Fibroblast of peridontal ligament (primary cell): ENCODE results near the gene SLC22A23.
A peak's percentile ranks its signal among the peaks of the same experiment; 100 is the strongest.

ENCODE experiments used
- DNase-seq: peaks from one replicate; pipeline ENCODE4 v3.0.0-alpha.2; 2010; ENCODE audit errors: extremely low read depth

Gene SLC22A23, protein sequence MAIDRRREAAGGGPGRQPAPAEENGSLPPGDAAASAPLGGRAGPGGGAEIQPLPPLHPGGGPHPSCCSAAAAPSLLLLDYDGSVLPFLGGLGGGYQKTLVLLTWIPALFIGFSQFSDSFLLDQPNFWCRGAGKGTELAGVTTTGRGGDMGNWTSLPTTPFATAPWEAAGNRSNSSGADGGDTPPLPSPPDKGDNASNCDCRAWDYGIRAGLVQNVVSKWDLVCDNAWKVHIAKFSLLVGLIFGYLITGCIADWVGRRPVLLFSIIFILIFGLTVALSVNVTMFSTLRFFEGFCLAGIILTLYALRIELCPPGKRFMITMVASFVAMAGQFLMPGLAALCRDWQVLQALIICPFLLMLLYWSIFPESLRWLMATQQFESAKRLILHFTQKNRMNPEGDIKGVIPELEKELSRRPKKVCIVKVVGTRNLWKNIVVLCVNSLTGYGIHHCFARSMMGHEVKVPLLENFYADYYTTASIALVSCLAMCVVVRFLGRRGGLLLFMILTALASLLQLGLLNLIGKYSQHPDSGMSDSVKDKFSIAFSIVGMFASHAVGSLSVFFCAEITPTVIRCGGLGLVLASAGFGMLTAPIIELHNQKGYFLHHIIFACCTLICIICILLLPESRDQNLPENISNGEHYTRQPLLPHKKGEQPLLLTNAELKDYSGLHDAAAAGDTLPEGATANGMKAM

DNA sequence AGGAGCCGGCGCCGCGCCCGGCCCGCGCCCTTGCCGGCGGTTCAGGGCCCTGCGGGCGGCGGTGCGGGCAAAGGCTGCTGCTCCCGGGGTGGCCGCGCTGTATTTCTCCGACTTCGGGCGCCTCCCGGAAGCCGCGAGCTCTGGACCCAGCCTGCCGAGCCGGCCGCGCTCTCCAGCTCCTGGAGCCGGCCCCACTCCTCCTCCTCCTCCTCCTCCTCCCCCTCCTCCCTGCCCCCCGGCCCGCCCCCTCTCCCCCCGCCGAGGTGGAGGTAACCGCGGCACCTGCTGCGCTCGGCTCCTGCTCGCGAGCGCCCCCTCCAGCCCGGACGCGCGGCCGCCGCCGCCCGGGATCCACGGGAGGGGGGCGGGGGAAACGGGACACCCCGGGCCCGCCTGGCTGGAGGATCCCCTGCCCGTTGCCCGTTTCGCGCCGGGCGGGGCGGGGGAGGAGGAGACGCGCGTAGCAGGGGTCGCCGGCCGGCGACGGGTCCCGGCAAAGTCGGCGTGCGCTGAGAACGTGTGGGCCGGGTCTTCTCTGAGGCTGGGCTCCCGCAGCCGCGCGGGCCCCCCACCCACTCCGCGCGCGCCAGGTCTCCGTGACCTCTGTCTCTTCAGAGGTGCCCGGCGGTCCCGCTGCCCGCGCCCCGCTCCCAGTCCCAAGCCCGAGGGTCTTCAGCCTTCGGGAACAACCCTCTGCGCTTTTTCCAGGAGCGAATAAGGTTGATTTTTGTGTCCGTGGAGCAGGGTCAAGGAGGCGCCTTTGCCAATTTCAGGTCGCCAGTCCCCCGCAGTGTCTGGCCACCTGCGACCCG lies at the start of gene SLC22A23:
Gene SLC22A23 (minus strand): TSS at position 153 of the 812 bp plus-strand sequence. CDS start 491 bp downstream, outside the sequence.
- no peak for DNase-seq

DNA sequence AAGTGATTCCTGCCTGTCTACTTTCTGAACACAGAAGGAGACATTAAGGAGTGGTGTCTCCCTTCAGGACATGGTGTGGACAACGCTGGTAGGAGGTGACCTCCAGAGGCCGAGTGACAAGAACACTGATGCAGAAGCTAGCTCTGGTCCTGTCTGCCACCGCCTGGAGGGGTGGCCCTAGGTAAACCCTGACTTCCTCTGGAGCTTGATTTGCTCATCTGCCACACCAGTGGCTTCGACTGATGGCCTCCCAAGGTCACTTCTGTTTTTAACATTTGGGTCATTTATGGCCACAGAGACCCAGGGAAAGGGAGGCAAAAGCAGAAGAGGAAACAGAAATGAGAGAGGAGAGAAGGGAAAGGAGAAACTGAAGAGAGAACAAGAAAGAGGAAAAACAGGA lies 49.4 kb upstream of the SLC22A23 start:
- no peak for DNase-seq

DNA sequence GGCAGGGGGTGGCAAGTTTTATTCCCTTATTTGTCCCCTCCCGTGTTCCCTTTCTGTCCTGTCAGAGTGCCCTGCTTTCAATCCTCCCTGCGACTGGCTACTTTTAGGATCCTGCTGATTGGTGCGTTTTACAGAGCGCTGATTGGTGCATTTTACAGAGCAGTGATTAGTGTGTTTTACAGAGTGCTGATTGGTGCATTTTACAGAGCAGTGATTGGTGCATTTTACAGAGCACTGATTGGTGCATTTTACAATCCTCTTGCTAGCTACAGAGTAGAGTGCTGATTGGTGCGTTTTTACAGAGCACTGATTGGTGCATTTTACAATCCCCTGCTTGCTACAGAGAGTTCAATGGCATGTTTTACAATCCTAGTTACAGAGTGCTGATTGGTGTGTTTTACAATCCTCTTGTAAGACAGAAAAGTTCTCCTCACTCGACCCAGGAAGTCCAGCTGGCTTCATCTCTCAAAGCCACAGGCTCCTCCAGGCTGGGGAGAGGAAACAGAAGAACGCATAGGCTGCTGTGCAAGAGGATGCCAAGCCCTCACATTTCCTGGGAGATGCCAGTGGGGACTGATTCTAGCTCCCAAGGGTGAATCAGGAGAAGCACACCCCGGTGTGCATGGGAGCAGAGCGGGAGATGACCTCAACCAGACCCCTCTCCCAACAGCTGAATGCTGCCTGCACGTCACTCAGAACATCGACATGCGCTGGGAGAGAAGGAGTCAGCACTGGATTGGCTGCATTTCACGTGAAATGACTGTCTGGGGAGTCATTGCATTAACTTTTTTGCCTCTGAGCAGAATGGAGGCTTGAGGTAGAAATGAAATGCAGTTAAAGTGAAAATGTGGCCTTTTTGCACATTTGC lies 48.3 kb upstream of the SLC22A23 start:
- no peak for DNase-seq

DNA sequence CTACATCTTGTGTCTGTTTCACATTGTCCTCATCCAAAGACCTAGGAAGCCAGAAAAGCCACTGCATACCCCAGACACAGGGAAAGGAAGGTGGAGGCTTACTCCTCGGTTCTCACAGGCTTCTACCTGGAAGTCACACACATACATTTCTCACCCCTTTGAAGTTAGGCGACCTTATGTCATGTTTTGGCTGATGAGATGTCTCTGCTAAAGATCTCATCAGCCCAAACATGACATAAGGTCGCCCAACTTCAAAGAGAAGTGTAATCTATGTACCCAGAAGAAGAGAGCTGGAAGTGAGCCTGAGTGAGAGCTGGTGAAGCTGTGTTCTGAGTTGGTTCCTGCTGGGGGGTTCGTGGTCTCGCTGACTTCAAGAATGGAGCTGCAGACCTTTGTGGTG lies 47.5 kb upstream of the SLC22A23 start:
- no peak for DNase-seq

DNA sequence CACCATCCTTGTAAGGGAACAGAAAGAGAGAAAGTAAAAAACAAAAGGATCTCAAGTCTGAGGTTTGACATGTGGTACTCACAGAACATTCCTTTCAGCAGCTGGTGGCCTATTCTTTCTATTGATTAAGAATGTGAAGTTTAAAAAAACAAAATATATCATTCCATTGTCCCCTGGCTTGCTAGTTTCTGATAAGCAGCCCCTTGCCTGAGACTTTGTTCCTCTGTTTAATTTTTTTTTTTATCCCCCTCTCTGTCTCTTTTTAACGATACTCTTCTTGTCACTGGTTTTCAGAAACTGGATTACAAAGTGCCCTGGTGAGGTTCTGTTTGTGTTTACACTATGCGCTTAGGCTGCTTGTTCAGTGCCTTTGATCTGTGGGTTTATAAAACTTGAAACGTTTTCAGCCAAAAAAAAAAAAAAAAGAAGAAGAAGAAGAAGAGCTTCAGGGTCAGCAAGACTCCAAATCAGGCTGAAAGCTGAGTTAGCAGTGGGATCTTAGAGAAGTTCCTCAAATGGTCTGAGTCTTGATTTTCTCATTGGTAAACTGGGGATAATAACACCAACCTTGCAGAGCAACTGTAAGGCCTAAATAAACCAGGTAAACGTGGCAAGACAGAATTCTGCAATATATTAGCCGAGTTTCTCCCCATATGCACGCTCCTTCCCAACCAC lies 45.1 kb upstream of the SLC22A23 start:
- no peak for DNase-seq

DNA sequence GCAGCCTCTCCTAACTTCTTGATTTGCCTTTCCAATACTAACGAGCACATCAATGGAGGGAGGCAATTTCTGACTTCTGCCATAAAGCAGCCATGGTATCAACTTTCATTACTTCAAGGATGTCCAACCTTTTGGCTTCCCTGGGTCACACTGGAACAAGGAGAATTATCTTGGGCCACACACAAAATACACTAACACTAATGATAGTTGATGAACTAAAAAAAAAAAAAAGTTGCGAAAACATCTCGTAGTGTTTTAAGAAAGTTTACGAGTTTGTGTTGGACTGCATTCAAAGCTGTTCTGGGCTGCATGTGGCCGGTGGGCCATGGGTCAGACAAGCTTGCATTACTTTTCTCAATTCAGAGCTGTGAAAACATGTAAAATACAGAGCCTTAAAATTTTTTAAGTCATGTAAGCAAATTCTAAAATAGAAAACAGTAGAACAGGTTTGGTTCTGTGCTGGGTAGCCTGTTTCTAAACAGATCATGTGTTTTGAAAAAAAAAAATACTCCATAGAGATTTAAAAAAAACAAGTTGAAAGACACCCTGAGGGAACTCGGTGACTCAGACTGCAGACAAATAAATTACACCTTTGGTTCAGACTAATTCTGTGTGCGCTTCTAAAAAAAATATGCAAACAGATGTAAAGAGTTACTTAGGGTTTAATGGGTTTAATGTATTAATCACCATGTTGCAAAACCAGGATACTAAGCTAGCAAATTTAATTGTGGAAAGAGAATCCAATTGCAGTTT lies 43.6 kb upstream of the SLC22A23 start:
- peak; percentile 8 for DNase-seq

- no peak for DNase-seq
These were observed 42.8 kb upstream of the SLC22A23 start for GRCh38 chr6:3499603-3500002.

DNA sequence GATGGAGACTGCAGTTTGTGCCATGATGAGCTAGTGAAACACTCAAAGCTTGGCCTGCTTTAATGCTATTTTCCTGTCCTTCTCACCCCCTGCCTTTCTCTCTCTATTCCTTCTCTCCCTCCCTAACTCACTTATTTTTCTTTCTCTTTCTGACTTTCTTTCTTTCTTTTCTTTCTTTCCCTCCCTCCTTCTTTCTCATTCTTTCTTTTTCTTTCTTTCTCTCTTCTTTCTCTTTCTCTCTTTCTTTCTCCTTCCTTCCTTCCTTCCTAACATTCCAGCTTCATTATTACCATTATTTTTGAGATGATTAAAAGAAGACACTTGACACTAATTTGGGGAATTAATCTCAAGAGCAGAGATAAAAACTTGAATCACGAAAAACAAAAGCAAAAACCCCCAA lies 39.5 kb upstream of the SLC22A23 start:
- no peak for DNase-seq

- no peak for DNase-seq
These were observed 37.7 kb upstream of the SLC22A23 start for GRCh38 chr6:3494391-3495100.

DNA sequence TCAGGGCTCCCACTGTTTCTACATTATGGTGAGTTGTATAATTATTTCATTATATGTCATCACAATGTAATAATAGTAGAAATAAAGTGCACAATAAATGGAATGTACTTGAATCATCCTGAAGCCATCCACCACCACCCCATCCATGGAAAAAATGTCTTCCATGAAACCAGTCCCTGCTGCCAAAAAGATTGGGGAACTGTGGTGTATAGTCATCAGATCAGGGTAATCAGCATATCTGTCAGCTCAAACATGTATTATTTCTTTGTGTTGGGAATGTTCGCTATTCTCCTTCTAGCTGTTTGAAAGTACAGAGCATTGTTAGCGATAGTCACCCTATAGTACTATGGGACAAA lies 33.8 kb upstream of the SLC22A23 start:
- peak; percentile 6 for DNase-seq

GRCh38 chr6:3489961-3490624 lies 33.2 kb upstream of the SLC22A23 start:
- no peak for DNase-seq

DNA sequence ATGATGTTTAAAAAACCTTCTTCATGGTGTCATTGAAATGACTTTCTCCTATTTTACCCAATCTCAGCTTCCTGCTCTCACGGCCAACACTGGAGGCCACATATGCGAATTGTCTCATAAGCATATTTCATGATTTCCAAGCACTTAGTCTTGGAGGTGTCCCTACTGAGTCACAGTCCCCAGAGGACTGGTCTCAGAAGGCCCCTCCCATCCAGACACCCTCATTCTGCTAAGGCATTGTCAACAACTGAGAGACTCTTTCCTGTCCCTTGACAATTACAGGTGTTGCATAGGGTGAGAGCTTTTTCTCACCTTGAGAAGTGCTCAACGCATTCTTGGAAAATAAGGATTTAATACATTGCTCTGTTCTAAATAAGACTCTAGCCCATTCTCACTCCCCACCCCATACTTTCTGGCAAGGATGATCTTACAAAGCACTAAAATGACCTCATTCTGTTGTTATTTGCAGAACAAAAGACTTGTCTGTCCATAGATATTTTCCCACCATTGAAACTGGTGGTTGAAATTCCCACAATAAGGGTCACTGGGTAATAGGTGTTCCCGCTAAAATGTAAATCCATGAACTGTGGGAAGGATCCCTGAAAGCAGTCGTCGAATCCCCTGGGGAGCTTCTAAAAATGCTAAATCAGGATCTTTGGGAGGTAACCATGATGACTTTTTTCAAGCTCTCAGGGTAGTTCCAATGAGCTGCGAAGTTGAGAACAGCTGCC lies 32.3 kb upstream of the SLC22A23 start:
- peak; percentile 18 for DNase-seq

GRCh38 chr6:3484946-3485345 lies 28.1 kb upstream of the SLC22A23 start:
- DNase-seq, result no peak

GRCh38 chr6:3484192-3484591 lies 27.3 kb upstream of the SLC22A23 start:
- DNase-seq, result peak; percentile 33

DNA sequence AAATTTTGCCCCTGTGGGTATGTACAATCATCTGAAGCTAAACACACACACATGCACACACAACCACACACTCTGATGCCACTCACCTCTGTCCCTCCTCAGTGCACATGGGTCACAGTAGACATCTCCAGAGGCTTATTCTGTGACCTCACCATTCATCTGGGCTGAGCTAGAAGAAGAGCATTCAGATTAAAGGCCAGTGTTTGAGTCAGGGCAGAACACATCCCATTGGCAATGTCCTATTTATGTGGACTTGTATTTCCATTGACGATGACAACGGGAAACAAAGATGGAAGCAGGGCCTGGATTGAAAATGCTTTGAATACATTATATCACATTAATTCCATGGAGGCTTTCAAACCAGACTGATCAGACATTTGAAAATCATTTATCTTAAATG lies 26.8 kb upstream of the SLC22A23 start:
- no peak for DNase-seq

GRCh38 chr6:3482869-3483268 lies 26.0 kb upstream of the SLC22A23 start:
- DNase-seq, result no peak

- DNase-seq, result no peak
These were observed 24.8 kb upstream of the SLC22A23 start for GRCh38 chr6:3481640-3482039.

GRCh38 chr6:3480009-3480408 lies 23.2 kb upstream of the SLC22A23 start:
- DNase-seq, result no peak
